LNCaP clone FGC (cell line): Measurements from ENCODE around the gene PCYT2.

ENCODE experiments used
- DNase-seq: peaks from one replicate; pipeline ENCODE4 v3.0.0-alpha.2; 2011; ENCODE audit warnings: low read depth
- H3K4me3 ChIP-seq: 2 replicates; pipeline ENCODE4 v1.5.1; 2011; ENCODE audit warnings: mild to moderate bottlenecking, low read depth, low read length, control low read depth
- TF ChIP-seq, protein P1 (sequence below): IDR thresholded peaks from 2 replicates; pipeline ENCODE4 v1.5.1; 2012; ENCODE audit warnings: mild to moderate bottlenecking; ENCODE audit not compliant: control insufficient read depth, insufficient read depth; ENCODE audit errors: extremely low read depth

PCYT2 gene

DNA sequence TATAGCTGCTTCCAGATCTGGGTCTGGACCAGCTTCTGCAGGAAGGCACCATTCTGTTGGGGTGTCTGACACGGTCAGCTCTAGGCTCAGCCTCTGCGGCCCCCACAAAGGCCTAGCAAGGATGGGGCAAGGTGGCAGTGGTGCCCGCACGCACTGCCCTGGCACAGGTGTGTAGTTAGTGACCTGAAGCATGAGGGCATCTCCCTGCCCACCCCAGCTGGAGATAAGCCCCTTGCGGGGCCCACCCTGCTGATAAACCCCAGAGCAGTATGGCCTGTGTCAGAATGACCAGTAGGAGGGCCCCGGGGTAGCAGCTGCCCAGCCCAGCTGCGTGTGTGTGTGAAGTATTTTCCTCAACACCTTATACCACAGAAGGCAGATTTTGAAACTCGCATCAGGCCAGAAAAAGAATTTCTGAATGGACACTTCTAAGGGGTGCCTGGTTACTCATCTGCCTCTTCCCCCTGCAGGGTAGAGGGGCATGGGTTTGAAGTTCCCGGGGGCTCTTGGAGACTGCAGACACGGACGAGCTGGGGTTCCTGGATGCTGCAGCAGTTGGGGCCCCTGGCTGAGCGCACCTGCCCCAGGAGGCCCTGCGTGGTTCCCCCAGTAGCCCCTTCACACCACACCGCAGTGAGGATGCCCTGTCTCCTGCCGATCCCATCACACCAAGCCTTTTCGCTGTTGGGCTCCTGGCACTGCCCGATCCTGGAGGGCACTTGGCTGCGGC, 44.6 kb downstream of the PCYT2 start:
- no peak for DNase-seq
- TF ChIP-seq, protein P1, sequence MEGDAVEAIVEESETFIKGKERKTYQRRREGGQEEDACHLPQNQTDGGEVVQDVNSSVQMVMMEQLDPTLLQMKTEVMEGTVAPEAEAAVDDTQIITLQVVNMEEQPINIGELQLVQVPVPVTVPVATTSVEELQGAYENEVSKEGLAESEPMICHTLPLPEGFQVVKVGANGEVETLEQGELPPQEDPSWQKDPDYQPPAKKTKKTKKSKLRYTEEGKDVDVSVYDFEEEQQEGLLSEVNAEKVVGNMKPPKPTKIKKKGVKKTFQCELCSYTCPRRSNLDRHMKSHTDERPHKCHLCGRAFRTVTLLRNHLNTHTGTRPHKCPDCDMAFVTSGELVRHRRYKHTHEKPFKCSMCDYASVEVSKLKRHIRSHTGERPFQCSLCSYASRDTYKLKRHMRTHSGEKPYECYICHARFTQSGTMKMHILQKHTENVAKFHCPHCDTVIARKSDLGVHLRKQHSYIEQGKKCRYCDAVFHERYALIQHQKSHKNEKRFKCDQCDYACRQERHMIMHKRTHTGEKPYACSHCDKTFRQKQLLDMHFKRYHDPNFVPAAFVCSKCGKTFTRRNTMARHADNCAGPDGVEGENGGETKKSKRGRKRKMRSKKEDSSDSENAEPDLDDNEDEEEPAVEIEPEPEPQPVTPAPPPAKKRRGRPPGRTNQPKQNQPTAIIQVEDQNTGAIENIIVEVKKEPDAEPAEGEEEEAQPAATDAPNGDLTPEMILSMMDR, result no peak
- no peak overlapping the region for H3K4me3 ChIP-seq

DNA sequence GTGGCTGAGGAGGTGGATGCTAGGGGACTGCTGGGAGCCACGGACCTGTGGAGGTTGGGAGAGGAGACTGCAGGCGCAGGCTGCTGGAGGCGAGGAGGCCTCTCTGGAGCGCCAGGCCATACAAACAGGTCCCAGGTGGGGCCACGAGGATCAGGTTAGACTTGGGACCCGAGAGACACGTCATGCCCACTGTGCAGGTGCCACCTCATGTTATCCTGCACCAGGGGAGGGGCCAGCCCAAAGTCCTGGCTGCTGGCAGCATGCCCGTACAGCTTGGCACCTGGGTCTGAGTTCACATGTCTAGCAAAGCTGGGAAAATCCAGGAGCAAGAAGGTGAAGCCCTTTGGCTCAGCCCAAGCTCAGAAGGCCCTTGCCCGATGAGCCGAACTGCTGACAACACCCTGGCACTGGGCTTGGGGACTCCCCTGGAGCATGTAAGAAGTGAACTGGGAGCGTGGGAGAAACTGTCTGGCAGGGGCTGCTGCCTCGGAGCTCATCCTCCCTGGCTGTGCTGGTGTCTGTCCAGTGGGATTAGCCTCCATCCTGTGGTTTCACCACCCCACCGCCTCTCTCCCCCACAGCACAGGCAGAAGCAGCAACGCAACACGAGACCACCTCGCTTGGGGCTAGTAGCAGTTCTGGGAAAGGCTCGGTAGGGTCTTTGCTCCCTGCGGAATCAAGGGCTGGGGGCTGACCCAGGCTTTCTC, 45.3 kb downstream of the PCYT2 start:
- H3K4me3 ChIP-seq, result no peak overlapping the region
- peak; percentile 82 for DNase-seq
- TF ChIP-seq, protein P1, result no peak

DNA sequence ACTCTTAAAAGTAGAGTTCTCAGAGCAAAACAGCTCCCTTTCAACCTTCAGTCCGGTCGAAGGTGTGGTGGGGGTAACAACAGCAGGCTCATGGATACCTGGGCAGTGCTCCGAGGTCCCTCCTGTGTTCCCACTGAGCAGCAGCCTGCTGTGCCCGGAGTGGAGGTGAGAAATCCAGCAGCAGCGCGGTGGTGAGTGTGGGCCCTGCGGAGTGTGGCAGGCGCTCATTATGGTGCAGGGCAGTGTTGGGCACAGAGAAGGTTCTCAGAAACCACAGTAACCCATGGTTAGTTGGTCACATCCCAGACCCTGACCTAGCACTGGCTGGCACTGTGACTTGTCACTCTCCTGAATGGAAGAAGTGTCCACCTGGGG, 45.9 kb downstream of the PCYT2 start:
- no peak overlapping the region for H3K4me3 ChIP-seq
- no peak for DNase-seq
- TF ChIP-seq, protein P1, result no peak

DNA sequence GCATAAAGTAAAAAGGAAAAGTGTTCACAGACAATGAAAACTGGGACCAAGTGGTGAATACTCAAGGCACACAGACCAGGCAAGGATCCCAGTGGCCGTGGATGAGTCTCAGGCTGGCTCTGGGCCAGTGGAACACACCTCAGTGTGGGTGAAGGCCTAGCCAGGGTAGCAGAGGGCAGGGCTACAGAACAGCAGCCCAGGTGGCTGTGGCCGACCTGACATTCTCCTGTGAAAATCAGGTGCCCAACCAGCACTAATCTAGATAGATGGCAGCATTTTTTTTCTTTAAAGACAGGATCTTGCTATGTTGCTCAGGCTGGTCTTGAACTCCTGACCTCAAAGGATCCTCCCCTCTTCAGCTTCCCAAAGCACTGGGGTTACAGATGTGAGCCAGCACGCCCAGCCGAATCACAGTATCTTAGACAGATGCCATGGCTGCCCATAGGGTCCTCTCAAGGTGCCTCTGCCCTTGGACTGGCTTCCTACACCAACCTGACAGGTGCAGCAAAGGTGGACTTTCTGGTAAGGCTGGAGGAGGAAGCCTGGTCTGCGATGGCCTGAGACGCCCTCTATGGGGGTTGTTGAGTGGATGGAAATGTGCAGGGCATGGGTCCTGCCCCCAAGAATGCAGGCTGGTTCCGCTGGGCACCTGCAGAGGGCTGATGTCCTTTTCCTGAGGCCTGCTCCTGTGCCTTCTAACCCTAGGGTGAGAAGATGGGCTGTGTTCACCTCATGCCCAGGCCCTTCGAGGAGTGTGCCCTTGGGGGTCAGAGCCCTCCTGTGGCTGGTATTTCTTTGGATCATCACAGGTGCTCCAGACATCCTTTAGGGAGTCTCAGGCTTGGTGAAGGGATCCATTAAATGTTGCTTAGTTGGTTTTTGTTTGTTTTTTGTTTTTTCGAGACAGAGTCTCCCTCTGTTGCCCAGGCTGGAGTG, 47.1 kb downstream of the PCYT2 start:
- H3K4me3 ChIP-seq, result no peak overlapping the region
- TF ChIP-seq, protein P1, result no peak
- no peak for DNase-seq

DNA sequence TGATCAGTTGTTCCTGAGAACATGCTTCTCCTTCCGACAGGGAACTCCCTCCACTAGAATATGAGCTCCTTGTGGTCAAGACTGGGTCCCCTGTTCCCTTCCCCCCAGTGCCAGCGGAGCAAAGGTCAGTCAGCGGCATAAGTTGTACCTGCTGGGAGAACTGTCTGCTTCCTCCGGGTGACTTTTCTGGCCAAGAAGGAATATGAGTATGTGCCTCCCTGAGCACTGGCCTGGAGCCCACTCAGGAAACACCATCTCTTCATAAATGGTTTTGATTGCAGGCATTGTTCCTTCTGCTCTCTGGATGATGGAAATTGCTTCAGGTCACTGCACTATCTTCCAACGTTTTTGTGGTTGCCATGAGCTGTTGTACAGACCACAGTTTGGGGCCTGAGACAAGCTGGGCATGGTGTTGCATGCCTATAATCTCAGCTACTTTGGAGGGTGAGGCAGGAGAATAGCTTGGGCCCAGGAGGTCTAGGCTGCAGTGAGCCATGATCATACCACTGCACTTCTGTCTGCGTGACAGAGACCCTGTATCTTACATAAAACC, 48.0 kb downstream of the PCYT2 start:
- DNase-seq, result no peak
- H3K4me3 ChIP-seq, result no peak overlapping the region
- TF ChIP-seq, protein P1, result no peak

DNA sequence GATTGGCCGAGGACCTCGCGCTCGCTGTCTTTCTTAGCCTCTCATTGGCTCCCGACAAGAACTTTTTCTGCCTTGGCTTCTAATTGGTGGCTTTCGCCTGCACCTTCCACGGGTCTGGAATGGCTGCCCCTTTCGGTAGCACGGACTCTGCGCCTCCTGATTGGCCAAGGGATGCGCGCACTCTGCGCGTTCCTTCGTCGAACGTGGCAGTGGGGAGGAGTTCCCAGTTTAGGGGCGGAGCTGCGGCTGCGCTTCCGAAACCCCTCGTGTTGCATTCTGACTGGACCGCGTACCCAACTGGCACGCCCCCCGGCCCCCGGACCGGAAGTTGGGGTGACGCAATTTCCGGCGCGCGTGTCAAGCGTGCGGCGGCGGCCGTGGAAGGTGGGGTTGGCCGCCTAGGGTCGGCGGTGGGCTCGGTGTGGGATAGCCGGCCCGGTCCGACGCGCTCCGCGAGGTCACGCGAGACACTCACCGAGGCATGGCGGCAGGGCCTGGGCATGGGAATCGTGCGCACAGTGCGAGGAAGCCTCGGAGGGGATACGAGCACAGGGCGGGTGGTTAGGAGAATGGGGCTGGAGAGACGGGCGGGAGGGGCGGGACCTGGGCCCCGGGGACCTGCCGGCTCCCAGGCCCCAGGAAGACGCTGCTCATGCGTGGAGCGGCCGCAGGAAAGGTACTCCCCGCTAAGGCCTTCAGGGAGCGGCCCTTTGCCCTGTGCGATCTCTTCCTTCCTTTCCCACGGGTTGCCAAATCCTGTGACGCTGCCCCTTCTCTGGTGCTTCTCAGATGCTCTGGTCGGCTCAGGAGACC, 50.2 kb downstream of the PCYT2 start:
- DNase-seq, result peak; percentile 100
- H3K4me3 ChIP-seq, result peak overlapping the region; percentile 98
- TF ChIP-seq, protein P1, result no peak
